H9 (cell line): ENCODE data around the gene CEACAM18. TPM values are rescaled to one million over a fixed set of nuclear protein-coding genes. Genes with fewer than 3 reads are reported as not detected.

ENCODE experiments used
- DNase-seq: peaks from one replicate; pipeline ENCODE4 v3.0.0-alpha.2; 2017
- H2AFZ ChIP-seq: one replicate; pipeline ENCODE4 v1.6.1; 2013; ENCODE audit warnings: mild to moderate bottlenecking, low read length, control low read depth, moderate library complexity
- H2AK5ac ChIP-seq: 2 replicates; pipeline ENCODE4 v1.6.1; 2013; ENCODE audit warnings: low read length, control low read depth, mixed read lengths; ENCODE audit not compliant: insufficient read length
- H2BK120ac ChIP-seq: one replicate; pipeline ENCODE4 v1.6.1; 2013; ENCODE audit warnings: low read depth, mild to moderate bottlenecking, low read length, control low read depth, inconsistent platforms; ENCODE audit not compliant: poor library complexity, severe bottlenecking
- H2BK12ac ChIP-seq: 2 replicates; pipeline ENCODE4 v1.6.1; 2013; ENCODE audit warnings: low read length, control low read depth, mixed read lengths, low read depth; ENCODE audit not compliant: insufficient read length
- H2BK15ac ChIP-seq: 2 replicates; pipeline ENCODE4 v1.6.1; 2013; ENCODE audit warnings: low read depth, low read length, control low read depth
- H2BK20ac ChIP-seq: one replicate; pipeline ENCODE4 v1.6.1; 2013; ENCODE audit warnings: low read depth, mild to moderate bottlenecking, low read length, control low read depth, inconsistent platforms; ENCODE audit not compliant: poor library complexity, severe bottlenecking
- H2BK5ac ChIP-seq: 2 replicates; pipeline ENCODE4 v1.6.1; 2013; ENCODE audit warnings: low read length, control low read depth, mixed read lengths; ENCODE audit not compliant: insufficient read length
- H3K14ac ChIP-seq: 2 replicates; pipeline ENCODE4 v1.6.1; 2013; ENCODE audit warnings: low read length, control low read depth; ENCODE audit not compliant: insufficient read depth
- H3K18ac ChIP-seq: 2 replicates; pipeline ENCODE4 v1.6.1; 2013; ENCODE audit warnings: low read depth, mild to moderate bottlenecking, mixed read lengths, low read length, control low read depth; ENCODE audit not compliant: insufficient read length
- H3K23ac ChIP-seq: 2 replicates; pipeline ENCODE4 v1.6.1; 2013; ENCODE audit warnings: low read length, control low read depth, mixed read lengths, low read depth; ENCODE audit not compliant: insufficient read length
- H3K23me2 ChIP-seq: 2 replicates; pipeline ENCODE4 v1.6.1; 2013; ENCODE audit warnings: low read depth, mild to moderate bottlenecking, mixed read lengths, low read length, control low read depth; ENCODE audit not compliant: insufficient read length, poor library complexity, severe bottlenecking
- H3K27ac ChIP-seq: 2 replicates; pipeline ENCODE4 v1.5.1; 2013; ENCODE audit warnings: low read length, control low read depth, mixed read lengths, low read depth; ENCODE audit not compliant: insufficient read length
- H3K27me3 ChIP-seq: 2 replicates; pipeline ENCODE4 v1.6.1; 2013; ENCODE audit warnings: low read length, control low read depth, inconsistent platforms; ENCODE audit not compliant: insufficient read depth
- H3K4ac ChIP-seq: 2 replicates; pipeline ENCODE4 v1.6.1; 2013; ENCODE audit warnings: low read depth, mild to moderate bottlenecking, control low read depth, inconsistent platforms, low read length, moderate library complexity
- H3K4me1 ChIP-seq: 2 replicates; pipeline ENCODE4 v1.6.1; 2013; ENCODE audit warnings: low read length, control low read depth, inconsistent platforms; ENCODE audit not compliant: insufficient read depth
- H3K4me2 ChIP-seq: 2 replicates; pipeline ENCODE4 v1.6.1; 2013; ENCODE audit warnings: low read length, control low read depth, mixed read lengths; ENCODE audit not compliant: insufficient read length, insufficient read depth
- H3K56ac ChIP-seq: 2 replicates; pipeline ENCODE4 v1.6.1; 2013; ENCODE audit warnings: low read depth, mild to moderate bottlenecking, mixed read lengths, low read length, control low read depth; ENCODE audit not compliant: insufficient read length
- H3K79me1 ChIP-seq: 2 replicates; pipeline ENCODE4 v1.6.1; 2013; ENCODE audit warnings: low read depth, mild to moderate bottlenecking, moderate library complexity, low read length, control low read depth, inconsistent platforms; ENCODE audit not compliant: insufficient read depth, poor library complexity, severe bottlenecking
- H3K79me2 ChIP-seq: 2 replicates; pipeline ENCODE4 v1.6.1; 2013; ENCODE audit warnings: low read length, control low read depth, inconsistent platforms; ENCODE audit not compliant: insufficient read depth
- H3K9ac ChIP-seq: 2 replicates; pipeline ENCODE4 v1.6.1; 2013; ENCODE audit warnings: low read length, control low read depth, mixed read lengths; ENCODE audit not compliant: insufficient read length; ENCODE audit errors: extremely low read depth
- H3K9me3 ChIP-seq: one replicate; pipeline ENCODE4 v1.6.1; 2013; ENCODE audit warnings: low read depth, low read length, inconsistent platforms; ENCODE audit not compliant: control insufficient read depth
- H3T11ph ChIP-seq: one replicate; pipeline ENCODE4 v1.6.1; 2013; ENCODE audit warnings: mild to moderate bottlenecking, low read length, control low read depth, inconsistent platforms
- H4K20me1 ChIP-seq: one replicate; pipeline ENCODE4 v1.6.1; 2013; ENCODE audit not compliant: control insufficient read depth, insufficient read length, insufficient read depth
- H4K5ac ChIP-seq: 2 replicates; pipeline ENCODE4 v1.6.1; 2013; ENCODE audit warnings: low read depth, mild to moderate bottlenecking, mixed read lengths, low read length, control low read depth; ENCODE audit not compliant: insufficient read length
- H4K8ac ChIP-seq: replicated peaks from 2 replicates; pipeline ENCODE4 v1.6.1; 2013; ENCODE audit warnings: low read length, control low read depth, mixed read lengths, low read depth; ENCODE audit not compliant: insufficient read length
- H4K91ac ChIP-seq: 2 replicates; pipeline ENCODE4 v1.6.1; 2013; ENCODE audit warnings: low read depth, mild to moderate bottlenecking, moderate library complexity, mixed read lengths, low read length, control low read depth; ENCODE audit not compliant: insufficient read length
- H3K27ac Mint-ChIP-seq, 3 experiments: 2 replicates in 2 of 3; 3 replicates in 1 of 3; pipeline ENCODE4 v1.8.0; 2020 to 2021; ENCODE audit warnings: mixed read lengths in 3 of 3, mild to moderate bottlenecking in 1 of 3, moderate library complexity in 1 of 3
- H3K27me3 Mint-ChIP-seq: 2 replicates; pipeline ENCODE4 v1.8.0; 2021; ENCODE audit warnings: low read depth, mild to moderate bottlenecking, moderate library complexity, mixed read lengths
- H3K36me3 Mint-ChIP-seq, 3 experiments: 2 replicates in 2 of 3; 3 replicates in 1 of 3; pipeline ENCODE4 v1.8.0; 2020 to 2021; ENCODE audit warnings: low read depth in 3 of 3, mixed read lengths in 3 of 3; ENCODE audit not compliant: insufficient read depth in 1 of 3
- H3K4me1 Mint-ChIP-seq, 2 experiments: 2 replicates each; pipeline ENCODE4 v1.8.0; 2020; ENCODE audit warnings: mixed read lengths in 2 of 2
- H3K4me3 Mint-ChIP-seq, 2 experiments: 2 replicates in 1 of 2; 3 replicates in 1 of 2; pipeline ENCODE4 v1.8.0; 2020 to 2021; ENCODE audit warnings: mild to moderate bottlenecking in 2 of 2, mixed read lengths in 2 of 2, moderate library complexity in 1 of 2
- H3K9me3 Mint-ChIP-seq, 2 experiments: 2 replicates in 1 of 2; 3 replicates in 1 of 2; pipeline ENCODE4 v1.8.0; 2020; ENCODE audit warnings: mild to moderate bottlenecking in 2 of 2, mixed read lengths in 2 of 2, moderate library complexity in 1 of 2
- WGBS: extraction: QIAGEN DNeasy Blood & Tissue Kit; methylation state at CpG from one replicate; pipeline ENCODE4 v1.1.7; 2013; ENCODE audit warnings: missing lambda C conversion rate, low lambda C conversion rate, mixed read lengths; ENCODE audit not compliant: insufficient read length; ENCODE audit errors: extremely low coverage; 5-methylcytosine and 5-hydroxymethylcytosine counted together
- total RNA-seq: library from RNA; stranded (reverse); gene quantifications from 2 replicates; pipeline ENCODE4 v1.2.1, GENCODE V29; 2021
- TF ChIP-seq, protein P1 (sequence below): fragments of 200-600 bp; sonication (generic); conservative IDR thresholded peaks from 3 replicates; pipeline ENCODE4 v1.8.0; 2021; ENCODE audit warnings: antibody characterized with exemption, mild to moderate bottlenecking

Gene CEACAM18
- total RNA-seq, 1 experiment from 2014 or later, result not detected

DNA sequence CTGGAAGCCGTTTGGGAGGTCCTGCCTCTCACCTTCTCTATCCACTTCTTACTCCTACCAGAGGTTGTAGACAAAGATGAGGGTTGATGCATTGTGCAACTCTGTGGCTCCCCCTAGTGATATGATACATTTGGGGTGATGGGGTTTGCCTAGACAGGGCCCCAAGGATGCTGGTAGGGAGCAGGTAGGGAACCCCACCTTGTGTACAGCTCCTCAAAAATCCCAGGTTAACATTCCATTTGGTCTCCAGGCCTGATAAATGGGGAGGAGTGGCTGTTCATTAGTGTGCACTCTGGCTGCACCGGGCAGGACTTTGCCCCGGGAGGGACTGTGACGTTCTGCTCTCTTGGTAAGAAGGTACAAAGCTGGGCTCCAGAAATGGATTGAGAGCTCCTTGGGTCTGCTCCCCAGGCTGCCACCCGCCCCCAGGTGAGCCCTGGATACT, 39.3 kb upstream of the CEACAM18 start:
- Mint-ChIP-seq H3K4me3 (no peak overlapping the region), H3K4me1 (peaks cover 2 to 10% of the 10 kb centered on the region in 2 experiments; a peak in 2 of 4 replicates), H3K36me3 (no peaks in the 10 kb centered on the region), H3K9me3 (peaks cover 0 to 28% of the 10 kb centered on the region in 2 experiments; a peak in 2 of 5 replicates), H3K27me3 (peaks cover 55% of the 10 kb centered on the region), H3K27ac (no peak overlapping the region)
- H2AFZ ChIP-seq, result no peak overlapping the region
- H3K23ac ChIP-seq, result no peak overlapping the region
- WGBS, result no CpG with 5 or more reads among the region's 5 CpGs
- no peaks in the 10 kb centered on the region for H3K27me3 ChIP-seq
- no peak overlapping the region for H2BK15ac ChIP-seq
- no peak overlapping the region for H2BK120ac ChIP-seq
- H3K23me2 ChIP-seq, result no peaks in the 10 kb centered on the region
- no peak overlapping the region for H4K8ac ChIP-seq
- no peak overlapping the region for H3K14ac ChIP-seq
- no peak overlapping the region for H2AK5ac ChIP-seq
- H3K4me2 ChIP-seq, result no peak overlapping the region
- H3K79me2 ChIP-seq, result no peaks in the 10 kb centered on the region
- H2BK20ac ChIP-seq, result no peak overlapping the region
- peak; percentile 40 for DNase-seq
- no peak overlapping the region for H3K18ac ChIP-seq
- H3T11ph ChIP-seq, result no peak overlapping the region
- no peak overlapping the region for H2BK12ac ChIP-seq
- no peak overlapping the region for H2BK5ac ChIP-seq
- H3K4ac ChIP-seq, result no peak overlapping the region
- no peak overlapping the region for H3K56ac ChIP-seq
- TF ChIP-seq, protein P1, sequence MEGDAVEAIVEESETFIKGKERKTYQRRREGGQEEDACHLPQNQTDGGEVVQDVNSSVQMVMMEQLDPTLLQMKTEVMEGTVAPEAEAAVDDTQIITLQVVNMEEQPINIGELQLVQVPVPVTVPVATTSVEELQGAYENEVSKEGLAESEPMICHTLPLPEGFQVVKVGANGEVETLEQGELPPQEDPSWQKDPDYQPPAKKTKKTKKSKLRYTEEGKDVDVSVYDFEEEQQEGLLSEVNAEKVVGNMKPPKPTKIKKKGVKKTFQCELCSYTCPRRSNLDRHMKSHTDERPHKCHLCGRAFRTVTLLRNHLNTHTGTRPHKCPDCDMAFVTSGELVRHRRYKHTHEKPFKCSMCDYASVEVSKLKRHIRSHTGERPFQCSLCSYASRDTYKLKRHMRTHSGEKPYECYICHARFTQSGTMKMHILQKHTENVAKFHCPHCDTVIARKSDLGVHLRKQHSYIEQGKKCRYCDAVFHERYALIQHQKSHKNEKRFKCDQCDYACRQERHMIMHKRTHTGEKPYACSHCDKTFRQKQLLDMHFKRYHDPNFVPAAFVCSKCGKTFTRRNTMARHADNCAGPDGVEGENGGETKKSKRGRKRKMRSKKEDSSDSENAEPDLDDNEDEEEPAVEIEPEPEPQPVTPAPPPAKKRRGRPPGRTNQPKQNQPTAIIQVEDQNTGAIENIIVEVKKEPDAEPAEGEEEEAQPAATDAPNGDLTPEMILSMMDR, result peak; percentile 64; the same call in 2 of the 3 replicates
- no peaks in the 10 kb centered on the region for H3K9me3 ChIP-seq
- H3K79me1 ChIP-seq, result no peaks in the 10 kb centered on the region
- no peaks in the 10 kb centered on the region for H3K4me1 ChIP-seq
- H4K5ac ChIP-seq, result no peak overlapping the region
- no peaks in the 10 kb centered on the region for H4K20me1 ChIP-seq
- no peak overlapping the region for H3K9ac ChIP-seq
- no peak overlapping the region for H3K27ac ChIP-seq
- H4K91ac ChIP-seq, result no peak overlapping the region
